T-helper 2 cell treated with Interferon-gamma antibody and Interleukin-4, amounts not matched to agents 5 μg/mL and 100 μg/mL, for 36 hours (primary cell): ENCODE results near the gene SH2B3.

Source experiments
- DNase-seq: peaks from one replicate; pipeline ENCODE4 v3.0.0; 2021; ENCODE audit warnings: low spot score
- H3K27ac Mint-ChIP-seq: one replicate; pipeline ENCODE4 v1.8.0; 2021; ENCODE audit warnings: mild to moderate bottlenecking, mixed read lengths
- H3K27me3 Mint-ChIP-seq: one replicate; pipeline ENCODE4 v1.8.0; 2021; ENCODE audit warnings: low read depth, mixed read lengths
- H3K36me3 Mint-ChIP-seq: one replicate; pipeline ENCODE4 v1.8.0; 2021; ENCODE audit warnings: low read depth, mixed read lengths
- H3K4me1 Mint-ChIP-seq: one replicate; pipeline ENCODE4 v1.8.0; 2021; ENCODE audit warnings: low read depth, mixed read lengths
- H3K4me3 Mint-ChIP-seq: one replicate; pipeline ENCODE4 v1.8.0; 2022; ENCODE audit warnings: mild to moderate bottlenecking, moderate library complexity, mixed read lengths
- H3K9me3 Mint-ChIP-seq: one replicate; pipeline ENCODE4 v1.8.0; 2021; ENCODE audit warnings: mixed read lengths

Gene SH2B3

GRCh38 chr12:111444314-111444924 lies 38.7 kb downstream of the SH2B3 start:
- Mint-ChIP-seq H3K27ac (peak overlapping the region; percentile 91), H3K36me3 (peaks cover 64% of the 10 kb centered on the region), H3K9me3 (no peaks in the 10 kb centered on the region), H3K4me1 (peaks cover 72% of the 10 kb centered on the region), H3K27me3 (no peaks in the 10 kb centered on the region), H3K4me3 (peak overlapping the region; percentile 79)
- peak; percentile 56 for DNase-seq

- H3K4me1 Mint-ChIP-seq: peaks cover 77% of the 10 kb centered on the region
- peaks cover 65% of the 10 kb centered on the region for H3K36me3 Mint-ChIP-seq
- H3K27ac Mint-ChIP-seq: peak overlapping the region; percentile 91
Observed at GRCh38 chr12:111444925-111445725, 39.4 kb downstream of the SH2B3 start.

GRCh38 chr12:111445726-111446581 lies 40.2 kb downstream of the SH2B3 start:
- Mint-ChIP-seq H3K27ac (peak overlapping the region; percentile 82), H3K9me3 (no peaks in the 10 kb centered on the region), H3K4me1 (peaks cover 78% of the 10 kb centered on the region), H3K27me3 (no peaks in the 10 kb centered on the region), H3K4me3 (peak overlapping the region; percentile 58), H3K36me3 (peaks cover 65% of the 10 kb centered on the region)
- no peak for DNase-seq

More at GRCh38 chr12:111444925-111445725, 39.4 kb downstream of the SH2B3 start:
- Mint-ChIP-seq H3K27me3 (no peaks in the 10 kb centered on the region), H3K9me3 (no peaks in the 10 kb centered on the region), H3K4me3 (peak overlapping the region; percentile 79)
- peak; percentile 90 for DNase-seq

- H3K36me3 Mint-ChIP-seq: peaks cover 70% of the 10 kb centered on the region
Observed at GRCh38 chr12:111446631-111447570, 41.2 kb downstream of the SH2B3 start.

GRCh38 chr12:111447571-111448265 lies 42.0 kb downstream of the SH2B3 start:
- no peak overlapping the region for H3K4me3 Mint-ChIP-seq
- H3K27me3 Mint-ChIP-seq: no peaks in the 10 kb centered on the region
- H3K4me1 Mint-ChIP-seq: peaks cover 72% of the 10 kb centered on the region
- peaks cover 66% of the 10 kb centered on the region for H3K36me3 Mint-ChIP-seq
- no peak for DNase-seq
- no peaks in the 10 kb centered on the region for H3K9me3 Mint-ChIP-seq
- H3K27ac Mint-ChIP-seq: peak overlapping the region; percentile 38

More at GRCh38 chr12:111446631-111447570, 41.2 kb downstream of the SH2B3 start:
- Mint-ChIP-seq H3K9me3 (no peaks in the 10 kb centered on the region), H3K4me3 (no peak overlapping the region), H3K4me1 (peaks cover 78% of the 10 kb centered on the region), H3K27me3 (no peaks in the 10 kb centered on the region), H3K27ac (peak overlapping the region; percentile 0)
- no peak for DNase-seq

- Mint-ChIP-seq H3K4me1 (peaks cover 67% of the 10 kb centered on the region), H3K27ac (peak overlapping the region; percentile 67), H3K27me3 (no peaks in the 10 kb centered on the region), H3K9me3 (no peaks in the 10 kb centered on the region), H3K4me3 (no peak overlapping the region), H3K36me3 (peaks cover 64% of the 10 kb centered on the region)
- no peak for DNase-seq
Observed at GRCh38 chr12:111448266-111448830, 42.6 kb downstream of the SH2B3 start.

- H3K36me3 Mint-ChIP-seq: peaks cover 64% of the 10 kb centered on the region
- peaks cover 59% of the 10 kb centered on the region for H3K4me1 Mint-ChIP-seq
Observed at GRCh38 chr12:111448846-111449790, 43.4 kb downstream of the SH2B3 start.

GRCh38 chr12:111450676-111451075 lies 45.0 kb downstream of the SH2B3 start:
- Mint-ChIP-seq H3K27ac (peak overlapping the region; percentile 58), H3K4me3 (peak overlapping the region; percentile 21), H3K4me1 (peaks cover 48% of the 10 kb centered on the region), H3K27me3 (no peaks in the 10 kb centered on the region), H3K36me3 (peaks cover 67% of the 10 kb centered on the region), H3K9me3 (no peaks in the 10 kb centered on the region)
- no peak for DNase-seq

More at GRCh38 chr12:111448846-111449790, 43.4 kb downstream of the SH2B3 start:
- no peaks in the 10 kb centered on the region for H3K27me3 Mint-ChIP-seq
- no peaks in the 10 kb centered on the region for H3K9me3 Mint-ChIP-seq
- peak overlapping the region; percentile 67 for H3K27ac Mint-ChIP-seq
- H3K4me3 Mint-ChIP-seq: peak overlapping the region; percentile 41
- peak; percentile 3 for DNase-seq

- H3K9me3 Mint-ChIP-seq: no peaks in the 10 kb centered on the region
- H3K27ac Mint-ChIP-seq: no peak overlapping the region
- no peak for DNase-seq
- H3K27me3 Mint-ChIP-seq: no peaks in the 10 kb centered on the region
- peak overlapping the region; percentile 21 for H3K4me3 Mint-ChIP-seq
- H3K36me3 Mint-ChIP-seq: peaks cover 69% of the 10 kb centered on the region
- H3K4me1 Mint-ChIP-seq: peaks cover 45% of the 10 kb centered on the region
Observed at GRCh38 chr12:111451232-111451631, 45.5 kb downstream of the SH2B3 start.

GRCh38 chr12:111451649-111452129 lies 46.0 kb downstream of the SH2B3 start:
- Mint-ChIP-seq H3K9me3 (no peaks in the 10 kb centered on the region), H3K27ac (no peak overlapping the region), H3K4me1 (peaks cover 43% of the 10 kb centered on the region), H3K36me3 (peaks cover 68% of the 10 kb centered on the region), H3K4me3 (no peak overlapping the region), H3K27me3 (no peaks in the 10 kb centered on the region)
- DNase-seq: no peak

GRCh38 chr12:111453071-111453989 lies 47.6 kb downstream of the SH2B3 start:
- no peak for DNase-seq
- Mint-ChIP-seq H3K36me3 (peaks cover 58% of the 10 kb centered on the region), H3K27ac (no peak overlapping the region), H3K27me3 (no peaks in the 10 kb centered on the region), H3K4me1 (peaks cover 38% of the 10 kb centered on the region), H3K4me3 (no peak overlapping the region), H3K9me3 (no peaks in the 10 kb centered on the region)
